HCT116 (cell line): ENCODE results near the gene MISFA. TPM values are rescaled to one million over a fixed set of nuclear protein-coding genes. Genes with fewer than 3 reads are reported as not detected.

ENCODE experiments used
- ATAC-seq: fragments of 200-7000 bp; cut with Tn5 transposase; 2 replicates; pipeline ENCODE4 v1.9.1; 2020; ENCODE audit warnings: mild to moderate bottlenecking, moderate library complexity
- BruUV-seq: library from RNA; stranded (reverse); fragments of 400-500 nt; replicated peaks from 2 replicates; lab custom pipeline; 2021; lab: Mats Ljungman, UMichigan
- CTCF ChIA-PET: fragments of 300-600 bp; sonication (Branson Sonifier 250); formaldehyde crosslinking; loops from one replicate; lab custom pipeline; 2021; ENCODE audit warnings: antibody characterized with exemption; lab: Charles Lee
- POLR2A ChIA-PET: fragments of 300-600, 350-600 bp; sonication (Branson Sonifier 250); formaldehyde crosslinking; loops from one replicate; lab custom pipeline; 2021; ENCODE audit warnings: antibody characterized with exemption; lab: Charles Lee
- RAD21 ChIA-PET, 2 experiments: fragments of 300-600 bp; sonication (Branson Sonifier 250); formaldehyde crosslinking; loops; one replicate each; lab custom pipeline; 2023; ENCODE audit warnings: low total read pairs in 2 of 2; ENCODE audit not compliant: uncharacterized antibody in 2 of 2, unreplicated experiment in 2 of 2, low non-redundant PET in 1 of 2; lab: Charles Lee
- DNase-seq: peaks from one replicate; pipeline ENCODE4 v3.0.0-alpha.2; 2010; ENCODE audit warnings: low read depth, low spot score
- H2AFZ ChIP-seq: fragments of 200-600 bp; shearing (Covaris generic), sonication (generic); 2 replicates; pipeline ENCODE4 v1.6.1; 2017; ENCODE audit warnings: low read depth, mixed run types, mixed read lengths, antibody characterized with exemption, low read length; ENCODE audit not compliant: poor library complexity, severe bottlenecking
- H3K27ac ChIP-seq: 2 replicates; pipeline ENCODE4 v1.5.1; 2012; ENCODE audit warnings: low read depth, low read length
- H3K27me3 ChIP-seq: fragments of 200-600 bp; sonication (generic); 2 replicates; pipeline ENCODE4 v1.6.1; 2016; ENCODE audit warnings: mixed run types, low read length, mixed read lengths; ENCODE audit not compliant: insufficient read depth
- H3K36me3 ChIP-seq, 2 experiments: fragments of 200-500 bp in 1 of 2; fragments of 200-600 bp in 1 of 2; sonication (Bioruptor generic) in 1 of 2; sonication (generic) in 1 of 2; 2 replicates each; pipeline versions ENCODE4 v1.5.1 to v1.6.1; 2014 to 2016; ENCODE audit warnings: low read length in 2 of 2, inconsistent platforms in 1 of 2, mixed read lengths in 1 of 2, mixed run types in 1 of 2; ENCODE audit not compliant: insufficient read depth in 2 of 2, control insufficient read depth in 1 of 2
- H3K4me1 ChIP-seq, 2 experiments: fragments of 200-600 bp in 1 of 2; sonication (generic) in 1 of 2; 2 replicates each; pipeline versions ENCODE4 v1.5.1 to v1.6.1; 2012 to 2017; ENCODE audit warnings: low read length in 2 of 2, inconsistent platforms in 1 of 2, mild to moderate bottlenecking in 1 of 2, mixed read lengths in 1 of 2, mixed run types in 1 of 2, moderate library complexity in 1 of 2; ENCODE audit not compliant: insufficient read depth in 2 of 2, control insufficient read depth in 1 of 2
- H3K4me2 ChIP-seq: fragments of 200-600 bp; sonication (generic); 2 replicates; pipeline ENCODE4 v1.6.1; 2017; ENCODE audit warnings: mixed run types, low read length, mixed read lengths
- H3K4me3 ChIP-seq, 2 experiments: fragments of 200-600 bp in 1 of 2; sonication (generic) in 1 of 2; replicated peaks in 1 of 2; 2 replicates each; pipeline ENCODE4 v1.5.1; 2011 to 2016; ENCODE audit warnings: low read length in 2 of 2, control low read depth in 1 of 2, low read depth in 1 of 2, mild to moderate bottlenecking in 1 of 2, mixed read lengths in 1 of 2, mixed run types in 1 of 2
- H3K79me2 ChIP-seq: fragments of 200-600 bp; sonication (generic); 2 replicates; pipeline ENCODE4 v1.6.1; 2017; ENCODE audit warnings: mild to moderate bottlenecking, mixed run types, low read length, moderate library complexity, mixed read lengths; ENCODE audit not compliant: insufficient read depth
- H3K9ac ChIP-seq: fragments of 200-600 bp; sonication (generic); 2 replicates; pipeline ENCODE4 v1.6.1; 2016; ENCODE audit warnings: low read length, mixed read lengths
- H3K9me2 ChIP-seq: fragments of 200-600 bp; sonication (generic), shearing (Covaris generic); 2 replicates; pipeline ENCODE4 v1.6.1; 2017; ENCODE audit warnings: mixed run types, mild to moderate bottlenecking, moderate library complexity; ENCODE audit not compliant: insufficient read depth
- H3K9me3 ChIP-seq, 2 experiments: fragments of 200-500 bp in 1 of 2; fragments of 200-600 bp in 1 of 2; sonication (Bioruptor generic) in 1 of 2; sonication (generic) in 1 of 2; 2 replicates each; pipeline ENCODE4 v1.6.1; 2014 to 2017; ENCODE audit warnings: low read length in 2 of 2, mixed read lengths in 2 of 2, inconsistent platforms in 1 of 2, low read depth in 1 of 2, mild to moderate bottlenecking in 1 of 2, mixed run types in 1 of 2, moderate library complexity in 1 of 2; ENCODE audit not compliant: control insufficient read depth in 1 of 2, insufficient read depth in 1 of 2
- H4K20me1 ChIP-seq: fragments of 200-600 bp; sonication (generic), shearing (Covaris generic); 2 replicates; pipeline ENCODE4 v1.6.1; 2017; ENCODE audit warnings: mixed run types, mild to moderate bottlenecking, moderate library complexity; ENCODE audit not compliant: insufficient read depth
- ATF3 ChIP-seq: IDR thresholded peaks from 2 replicates; pipeline ENCODE4 v1.6.1; 2012
- CEBPB ChIP-seq: IDR thresholded peaks from 2 replicates; pipeline ENCODE4 v1.6.1; 2012; ENCODE audit warnings: low read depth
- EGR1 ChIP-seq: IDR thresholded peaks from 2 replicates; pipeline ENCODE4 v1.6.1; 2012; ENCODE audit warnings: low read depth
- ELF1 ChIP-seq: IDR thresholded peaks from 2 replicates; pipeline ENCODE4 v1.6.1; 2012; ENCODE audit warnings: low read depth, borderline replicate concordance
- EZH2 ChIP-seq: fragments of 200-600 bp; sonication (generic); IDR thresholded peaks from 2 replicates; pipeline ENCODE4 v1.6.1; 2017; ENCODE audit warnings: antibody characterized with exemption, mixed run types
- FOSL1 ChIP-seq: IDR thresholded peaks from 2 replicates; pipeline ENCODE4 v1.6.1; 2012; ENCODE audit warnings: low read depth
- JUND ChIP-seq: IDR thresholded peaks from 2 replicates; pipeline ENCODE4 v1.6.1; 2012
- MAX ChIP-seq: IDR thresholded peaks from 2 replicates; pipeline ENCODE4 v1.6.1; 2012
- POLR2AphosphoS5 ChIP-seq: IDR thresholded peaks from 2 replicates; pipeline ENCODE4 v1.6.1; 2011; ENCODE audit warnings: mild to moderate bottlenecking, low read depth, low read length, moderate library complexity
- RAD21 ChIP-seq: IDR thresholded peaks from 2 replicates; pipeline ENCODE4 v1.6.1; 2012; ENCODE audit warnings: low read depth, mild to moderate bottlenecking
- REST ChIP-seq: IDR thresholded peaks from 2 replicates; pipeline ENCODE4 v1.6.1; 2012; ENCODE audit warnings: low read depth
- SIN3A ChIP-seq: IDR thresholded peaks from 2 replicates; pipeline ENCODE4 v1.6.1; 2012; ENCODE audit warnings: low read depth
- SRF ChIP-seq: IDR thresholded peaks from 2 replicates; pipeline ENCODE4 v1.6.1; 2012; ENCODE audit warnings: low read depth
- YY1 ChIP-seq: IDR thresholded peaks from 2 replicates; pipeline ENCODE4 v1.6.1; 2011; ENCODE audit warnings: low read length, low read depth, moderate library complexity, mild to moderate bottlenecking; ENCODE audit not compliant: insufficient replicate concordance; ENCODE audit errors: extremely low read depth
- ZBTB33 ChIP-seq: IDR thresholded peaks from 2 replicates; pipeline ENCODE4 v1.6.1; 2011; ENCODE audit warnings: mild to moderate bottlenecking, low read length, moderate library complexity; ENCODE audit not compliant: insufficient replicate concordance; ENCODE audit errors: extremely low read depth
- ZFX ChIP-seq: fragments of 450-650 bp; IDR thresholded peaks from 2 replicates; pipeline ENCODE4 v1.6.1; 2017
- ZNF274 ChIP-seq: fragments of 200-500 bp; sonication (Bioruptor generic); IDR thresholded peaks from 2 replicates; pipeline ENCODE4 v1.6.1; 2014; ENCODE audit warnings: mild to moderate bottlenecking, low read depth, low read length, inconsistent platforms
- intact Hi-C: fragments of 100-400 bp; cut with micrococcal nuclease; formaldehyde crosslinking; loops from 2 replicates; pipeline ENCODE4 v1.10.0; 2022
- total RNA-seq: library from RNA; stranded (reverse); gene quantifications from one replicate; pipeline ENCODE4 v1.2.1, GENCODE V29; 2021; ENCODE audit not compliant: unreplicated experiment

The MISFA gene
- total RNA-seq, 1 experiment from 2014 or later: 3.2 TPM

GRCh38 chr11:18623707-18624106 lies 24.1 kb downstream of the MISFA start (continued):
- TF ChIP-seq EZH2: no peak
- TF ChIP-seq, all 23 proteins: peak for 0

- Histone ChIP-seq H3K9me2 (no peaks in the 10 kb centered on the region), H3K9ac (no peak overlapping the region), H3K4me3 (no peak overlapping the region), H3K4me1 (no peaks in the 10 kb centered on the region), H4K20me1 (peaks cover 7% of the 10 kb centered on the region; the same call in 1 of the 2 replicates), H3K79me2 (peaks cover 89% of the 10 kb centered on the region), H3K27ac (no peak overlapping the region), H3K36me3 (no peaks in the 10 kb centered on the region), H3K9me3 (no peaks in the 10 kb centered on the region), H3K4me2 (no peak overlapping the region), H3K27me3 (no peaks in the 10 kb centered on the region), H2AFZ (no peak overlapping the region)
- ChIA-PET POLR2A (no interaction called here), RAD21 (no interaction called here), CTCF (no interaction called here)
- TF ChIP-seq ZFX (no peak), SRF (no peak), CEBPB (no peak), ELF1 (no peak), MAX (no peak), JUND (no peak), EGR1 (no peak), REST (no peak), ZBTB33 (no peak), EZH2 (no peak), ZNF274 (no peak), YY1 (no peak), FOSL1 (no peak), SIN3A (no peak), ATF3 (no peak), RAD21 (no peak), POLR2AphosphoS5 (no peak)
- no peak for DNase-seq
- intact Hi-C loops: no loop called here
- no TSS peak for BruUV-seq
- no peak for ATAC-seq
Observed at GRCh38 chr11:18624161-18624560, 24.6 kb downstream of the MISFA start.
